Measurements from ENCODE around the gene RPL28.
A peak's percentile ranks its signal among the peaks of the same experiment; 100 is the strongest.

Gene RPL28

DNA sequence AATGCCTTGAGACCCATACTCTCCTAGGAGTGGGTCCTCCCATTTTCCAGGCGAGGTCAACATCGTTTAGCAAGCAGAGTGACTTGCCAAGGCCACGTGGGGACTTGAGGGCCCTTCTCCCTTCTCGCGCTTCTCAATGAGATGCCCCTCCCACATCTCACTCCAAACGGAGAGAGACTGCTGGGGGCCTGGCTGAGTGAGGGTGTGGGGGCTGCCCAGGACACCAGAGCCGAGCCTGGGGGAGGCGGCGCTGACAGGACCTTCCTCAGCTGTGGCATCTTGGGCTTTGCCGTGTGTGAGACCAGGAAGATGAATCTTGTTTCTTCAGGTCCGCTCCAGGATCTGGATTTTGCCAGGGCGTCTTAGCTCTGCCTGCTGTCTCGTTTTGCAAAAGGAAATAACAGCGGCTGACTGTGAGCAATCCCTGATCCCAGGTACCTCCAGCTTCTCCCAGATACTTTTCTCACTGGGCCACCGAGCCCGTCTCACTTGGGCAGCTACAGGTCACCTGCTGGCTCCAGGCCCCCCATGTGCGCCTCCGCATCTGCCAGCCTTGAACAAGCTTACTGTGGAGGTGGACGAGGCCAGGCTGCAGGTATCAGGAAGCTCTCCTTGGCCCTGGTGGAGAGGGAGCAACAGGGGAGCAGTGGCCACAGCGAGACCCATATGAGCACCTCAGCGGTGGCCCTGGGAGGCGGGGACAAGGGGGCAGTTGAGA lies 37.3 kb upstream of the RPL28 start:
- DNase-seq (no peak), ATAC-seq (no peak)
- Mint-ChIP-seq H3K27ac (no peak overlapping the region), H3K27me3 (peaks cover 27% of the 10 kb centered on the region), H3K4me3 (no peak overlapping the region), H3K4me1 (peaks cover 31% of the 10 kb centered on the region), H3K9me3 (no peaks in the 10 kb centered on the region)

DNA sequence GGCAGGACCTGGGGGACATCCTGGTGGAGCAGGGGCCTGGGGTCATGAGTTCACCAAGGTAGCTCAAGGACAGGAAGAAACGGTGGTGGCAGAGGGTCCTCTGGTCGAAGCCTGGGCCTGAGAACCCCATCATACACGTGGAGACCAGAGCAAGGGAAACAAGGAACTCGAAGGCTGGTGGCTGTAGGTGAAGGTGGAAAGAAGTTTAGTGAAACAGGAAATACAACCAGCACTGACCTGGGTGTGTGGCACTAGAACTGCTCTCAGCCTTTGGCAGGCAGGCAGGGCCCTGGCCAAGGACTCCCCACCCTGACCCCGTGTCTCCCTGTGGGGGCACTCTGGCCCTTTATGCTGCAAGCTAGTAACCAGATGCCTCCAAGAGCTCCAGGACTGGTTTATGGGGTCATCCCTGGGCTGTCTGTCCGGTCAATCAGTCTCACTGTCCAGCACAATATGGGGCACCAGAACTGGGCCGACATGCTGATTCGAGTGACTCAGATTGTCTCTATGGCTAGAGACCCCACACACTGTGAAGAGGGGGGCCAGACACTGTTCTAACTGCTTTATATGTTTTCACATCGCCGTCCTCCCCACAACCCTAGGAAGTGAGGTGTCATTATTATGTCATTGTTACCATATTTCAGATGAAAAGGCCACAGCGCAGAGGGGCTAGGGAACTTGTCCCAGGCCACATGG lies 35.0 kb upstream of the RPL28 start:
- no peaks in the 10 kb centered on the region for H3K9me3 Mint-ChIP-seq
- no peak for DNase-seq
- H3K4me3 Mint-ChIP-seq: no peak overlapping the region
- peaks cover 44% of the 10 kb centered on the region for H3K27me3 Mint-ChIP-seq
- H3K4me1 Mint-ChIP-seq: peaks cover 39% of the 10 kb centered on the region
- no peak overlapping the region for H3K27ac Mint-ChIP-seq
- ATAC-seq: no peak

DNA sequence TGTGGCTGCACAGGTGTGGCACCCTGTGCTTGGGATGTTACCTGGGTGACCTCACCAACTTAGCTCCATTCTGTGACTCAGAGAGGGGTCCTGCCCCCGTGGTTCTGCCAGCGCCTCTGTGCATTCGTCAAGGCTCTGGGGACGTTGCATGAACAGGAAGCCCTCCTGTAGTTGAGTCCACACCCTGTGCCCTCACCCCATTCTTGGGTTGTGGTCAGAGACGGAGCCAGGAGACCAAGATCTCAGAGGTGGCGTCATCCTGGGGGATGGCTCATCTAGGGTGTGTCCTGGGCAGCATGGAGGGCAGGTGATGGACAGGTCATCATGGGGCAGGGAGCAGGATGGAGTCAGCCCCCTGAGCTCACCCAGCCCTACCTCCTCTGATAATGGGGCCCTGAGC lies 33.7 kb upstream of the RPL28 start:
- Mint-ChIP-seq H3K27ac (no peak overlapping the region), H3K4me1 (peaks cover 39% of the 10 kb centered on the region), H3K9me3 (no peaks in the 10 kb centered on the region), H3K4me3 (no peak overlapping the region), H3K27me3 (peaks cover 56% of the 10 kb centered on the region)
- ATAC-seq: no peak
- DNase-seq: no peak

DNA sequence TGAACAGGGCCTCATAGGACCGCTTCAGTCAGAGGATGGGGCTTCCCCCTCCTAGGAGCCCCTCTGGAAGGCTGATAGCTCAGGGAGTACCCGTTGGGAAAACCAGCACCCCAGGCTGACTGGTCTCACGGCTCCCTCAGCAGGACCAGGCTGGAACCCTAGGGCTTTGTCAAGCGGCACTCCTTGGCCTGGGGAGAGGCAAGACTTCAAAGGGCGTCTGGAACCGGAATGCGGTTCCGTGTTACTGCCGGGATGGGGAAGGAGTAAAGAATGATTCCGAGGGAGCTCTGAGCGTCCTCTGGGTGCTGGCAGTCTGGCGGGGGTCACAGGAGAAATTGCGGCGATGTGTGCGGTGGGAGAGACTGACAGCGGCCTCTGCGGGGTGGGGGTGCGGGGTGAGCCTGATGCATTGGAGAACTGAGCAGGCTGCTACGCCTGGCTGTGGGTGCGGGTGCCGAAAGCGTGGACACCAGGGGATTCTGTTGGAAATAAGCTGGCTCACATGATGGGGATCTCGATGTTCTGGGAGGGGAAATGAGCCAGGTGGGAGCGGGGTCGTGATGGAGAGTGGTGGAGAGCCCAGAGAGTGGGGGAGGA lies 33.1 kb upstream of the RPL28 start:
- Mint-ChIP-seq H3K27ac (peak overlapping the region in 1 of 2 donors; percentile 74), H3K4me3 (peak overlapping the region; percentile 75 to 84), H3K4me1 (peaks cover 39% of the 10 kb centered on the region), H3K27me3 (peaks cover 62% of the 10 kb centered on the region), H3K9me3 (no peaks in the 10 kb centered on the region)
- ATAC-seq: no peak
- DNase-seq: no peak

DNA sequence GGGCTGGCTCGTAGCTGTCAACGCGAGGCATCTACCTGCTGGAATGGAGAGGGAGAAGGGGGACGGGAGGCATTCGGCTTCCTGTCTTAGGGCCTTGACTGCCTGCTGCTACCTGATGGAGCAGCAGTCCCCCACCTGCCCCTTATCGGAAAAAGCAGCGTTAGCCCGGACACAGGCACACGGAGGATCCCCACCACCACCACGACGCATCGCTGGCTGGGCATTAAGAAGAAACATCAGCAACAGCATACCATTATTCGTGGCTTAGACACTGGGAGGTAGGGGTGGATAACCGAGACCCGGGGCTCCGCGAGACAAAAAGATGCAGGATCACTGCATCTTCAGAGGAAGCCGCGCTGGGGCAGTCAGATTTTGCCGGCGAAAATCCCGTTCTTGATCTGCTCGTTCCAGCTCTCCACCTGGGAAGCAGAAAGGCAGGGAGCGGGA lies 32.4 kb upstream of the RPL28 start:
- H3K4me3 Mint-ChIP-seq: peak overlapping the region; percentile 75 to 84
- H3K9me3 Mint-ChIP-seq: no peaks in the 10 kb centered on the region
- peaks cover 39% of the 10 kb centered on the region for H3K4me1 Mint-ChIP-seq
- ATAC-seq: peak; percentile 16
- peak overlapping the region in 1 of 2 donors; percentile 10 for H3K27ac Mint-ChIP-seq
- no peak for DNase-seq
- peaks cover 63% of the 10 kb centered on the region for H3K27me3 Mint-ChIP-seq

DNA sequence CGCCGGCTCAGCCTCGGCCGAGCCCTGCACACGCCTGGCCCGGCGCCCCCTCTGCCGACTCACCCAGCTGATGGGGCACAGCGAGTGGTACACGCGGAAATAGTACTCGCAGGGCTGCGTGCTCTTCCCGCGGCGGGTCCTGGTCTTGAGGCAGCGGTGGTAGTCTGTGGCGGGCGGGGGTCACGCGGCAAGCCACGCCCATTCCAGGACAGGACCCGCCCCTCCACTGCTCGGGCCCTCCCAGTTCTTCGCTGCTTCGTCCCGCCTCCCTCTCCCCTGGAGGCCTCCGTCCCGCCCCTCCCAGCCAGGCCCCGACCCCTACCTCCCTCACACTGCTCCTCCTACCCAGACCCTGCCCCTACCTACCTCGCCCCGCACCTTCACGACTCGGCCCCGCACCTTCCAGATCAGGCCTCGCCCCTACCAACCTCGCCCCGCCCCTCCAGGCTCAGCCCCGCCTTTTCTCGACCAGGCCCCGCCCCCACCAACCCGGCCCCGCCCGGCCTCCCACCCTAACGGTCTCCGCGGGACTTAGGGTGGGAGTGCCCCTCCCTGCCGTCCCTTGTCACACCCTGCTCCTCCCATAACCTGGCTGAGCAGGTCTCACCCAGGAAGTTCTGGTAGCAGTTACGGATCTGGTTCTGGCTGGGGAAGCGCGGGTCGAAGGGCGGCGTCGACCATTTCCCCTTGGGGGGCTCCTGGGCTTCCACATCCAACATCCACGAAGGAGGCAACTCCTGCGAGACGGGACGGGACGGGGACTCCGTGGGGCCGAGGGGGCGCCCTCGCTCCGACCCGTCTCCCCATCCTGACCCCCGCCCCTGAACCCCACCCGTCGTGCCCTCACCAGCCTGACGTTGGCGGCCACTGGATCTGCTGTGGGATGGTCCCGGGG lies 31.7 kb upstream of the RPL28 start:
- DNase-seq (peak; percentile 40 to 60), ATAC-seq (peak; percentile 67)
- H3K4me3 Mint-ChIP-seq: peak overlapping the region; percentile 75 to 84
- no peaks in the 10 kb centered on the region for H3K9me3 Mint-ChIP-seq
- peaks cover 39% of the 10 kb centered on the region for H3K4me1 Mint-ChIP-seq
- peaks cover 63% of the 10 kb centered on the region for H3K27me3 Mint-ChIP-seq
- peak overlapping the region in 1 of 2 donors; percentile 22 for H3K27ac Mint-ChIP-seq

DNA sequence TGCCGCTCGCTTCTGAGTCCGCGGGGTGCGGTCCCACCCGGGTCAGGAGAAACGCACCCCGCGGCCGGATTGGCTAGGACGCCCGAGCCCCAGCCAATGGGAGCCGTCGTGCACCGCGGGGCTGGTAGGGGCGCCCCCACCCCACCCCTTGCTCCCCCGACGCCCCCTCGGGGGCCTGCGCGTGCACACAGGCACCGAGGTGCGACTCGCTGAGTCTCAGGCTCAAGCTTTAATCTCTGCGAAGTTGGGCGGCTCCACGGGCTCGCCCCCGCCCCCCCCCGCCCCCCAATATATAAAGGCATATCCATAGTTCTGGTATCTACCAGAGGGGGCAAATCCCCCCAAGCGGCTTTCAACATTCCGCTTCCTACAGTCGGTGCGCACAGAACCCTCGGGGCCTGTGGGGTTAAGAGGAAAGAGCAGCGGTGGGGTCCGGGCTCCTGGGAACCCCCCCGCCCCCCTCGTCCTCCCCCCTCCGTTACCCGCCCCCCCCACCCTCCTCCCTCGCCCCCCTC lies 31.0 kb upstream of the RPL28 start, which contains the start of gene COX6B2:
TSS of gene COX6B2 (minus strand) at position 22 of the 515 bp plus-strand sequence. CDS start 198 bp downstream, outside the sequence.
- ATAC-seq: no peak
- peaks cover 39% of the 10 kb centered on the region for H3K4me1 Mint-ChIP-seq
- DNase-seq: no peak
- H3K9me3 Mint-ChIP-seq: no peaks in the 10 kb centered on the region
- peak within 1 kb of the TSS in 1 of 2 donors; percentile 22 for H3K27ac Mint-ChIP-seq
- H3K4me3 Mint-ChIP-seq: peak within 1 kb of the TSS; percentile 75 to 84
- peaks cover 63% of the 10 kb centered on the region for H3K27me3 Mint-ChIP-seq

DNA sequence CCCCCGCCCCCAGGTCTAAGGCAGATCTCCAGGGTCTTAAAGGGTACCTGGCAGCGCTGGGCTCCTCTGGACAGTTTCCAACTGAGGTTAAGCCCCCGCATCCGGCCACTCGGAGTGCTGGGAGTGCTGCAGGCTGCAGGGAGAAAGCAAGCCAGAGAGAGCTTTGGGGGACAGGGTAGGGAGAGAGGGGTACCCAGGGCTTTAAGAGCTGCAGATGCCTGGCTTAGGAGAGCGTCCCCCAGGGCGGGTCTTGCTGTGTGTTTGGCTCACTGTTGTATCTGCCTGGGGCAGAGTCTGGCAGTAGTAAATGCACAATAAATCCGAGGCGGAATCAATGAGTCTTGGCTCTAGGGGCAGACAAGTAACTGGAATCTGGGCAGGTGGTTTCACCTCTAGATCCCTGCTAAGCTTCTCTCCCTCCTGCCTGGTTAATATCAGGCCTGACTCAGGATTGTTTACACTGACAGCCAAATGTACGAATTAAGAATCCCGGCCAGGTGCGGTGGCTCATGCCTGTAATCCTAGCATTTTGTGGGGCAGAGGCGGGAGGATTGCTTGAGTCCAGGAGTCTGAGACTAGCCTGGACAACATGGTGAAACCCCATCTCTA lies 30.4 kb upstream of the RPL28 start:
- ATAC-seq (no peak), DNase-seq (no peak)
- Mint-ChIP-seq H3K9me3 (no peaks in the 10 kb centered on the region), H3K27me3 (peaks cover 63% of the 10 kb centered on the region), H3K4me3 (no peak overlapping the region), H3K27ac (no peak overlapping the region), H3K4me1 (peaks cover 39% of the 10 kb centered on the region)

DNA sequence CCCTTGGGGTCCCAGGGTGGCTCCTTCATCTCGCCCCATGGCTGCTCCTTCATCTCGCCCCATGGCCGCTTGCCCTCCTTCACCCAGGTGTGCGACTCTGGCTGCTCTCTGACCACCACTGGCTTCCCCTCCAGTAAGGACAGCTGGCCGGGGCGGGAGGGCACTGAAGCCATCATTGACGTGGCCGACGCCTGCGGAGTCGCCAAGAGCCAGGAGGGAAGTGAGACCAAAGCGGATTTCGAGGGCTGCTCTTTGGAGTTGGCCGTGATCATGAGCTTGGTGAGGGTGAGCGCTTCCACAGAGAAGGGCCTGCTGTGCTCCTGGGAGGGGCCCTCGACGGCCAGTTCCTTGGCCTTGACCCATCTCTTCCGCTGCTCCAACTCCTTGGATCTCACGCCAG lies 27.2 kb upstream of the RPL28 start:
- Mint-ChIP-seq H3K4me3 (no peak overlapping the region), H3K27ac (no peak overlapping the region), H3K9me3 (no peaks in the 10 kb centered on the region), H3K27me3 (peaks cover 36% of the 10 kb centered on the region), H3K4me1 (peaks cover 14% of the 10 kb centered on the region)
- ATAC-seq (no peak), DNase-seq (no peak)

DNA sequence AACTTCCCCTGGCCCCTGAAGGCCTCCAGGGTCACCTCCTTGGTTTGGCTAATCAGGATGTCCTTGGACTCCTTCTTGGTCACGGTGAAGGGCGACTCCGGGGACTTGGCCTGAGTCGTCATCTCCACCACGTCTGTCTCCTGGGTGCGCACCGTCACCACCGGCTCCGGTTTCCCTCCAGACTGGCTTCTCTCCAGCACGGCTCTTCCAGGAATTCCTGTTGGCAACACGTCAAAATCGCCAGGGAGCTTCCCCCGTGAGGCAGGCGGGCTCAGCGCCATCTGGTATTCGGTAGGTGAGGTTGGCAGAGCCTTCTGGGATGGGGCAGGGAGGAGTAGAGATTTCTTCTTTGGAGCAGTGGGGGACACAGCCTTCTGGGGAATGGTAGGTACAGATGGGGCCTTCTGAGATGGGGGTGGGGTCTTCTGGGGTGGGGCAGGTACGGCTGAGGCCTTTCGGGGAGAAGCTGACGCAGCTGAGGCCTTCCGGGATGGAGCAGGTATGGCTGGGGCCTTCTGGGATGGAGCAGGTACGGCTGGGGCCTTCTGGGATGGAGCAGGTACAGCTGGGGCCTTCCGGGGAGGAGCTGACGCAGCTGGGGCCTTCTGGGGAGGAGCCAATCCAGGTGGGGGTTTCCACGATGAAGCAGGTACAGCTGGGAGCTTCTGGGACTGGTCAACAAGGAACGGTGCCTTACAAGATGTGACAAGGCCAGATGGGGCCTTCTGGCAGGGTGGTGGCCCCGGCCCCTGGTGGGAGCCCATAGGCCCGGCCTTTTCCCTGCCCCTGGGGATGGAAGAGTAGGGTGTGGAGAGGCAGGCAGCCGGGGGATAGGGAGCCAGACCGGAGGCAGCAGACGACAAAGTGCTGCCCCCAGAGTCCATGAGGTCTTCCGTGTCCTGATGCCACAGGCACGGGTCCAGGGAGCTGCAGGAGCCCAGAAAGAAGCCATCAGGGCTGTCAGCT lies 26.5 kb upstream of the RPL28 start:
- Mint-ChIP-seq H3K4me3 (no peak overlapping the region), H3K27ac (no peak overlapping the region), H3K4me1 (peaks cover 6% of the 10 kb centered on the region), H3K9me3 (no peaks in the 10 kb centered on the region), H3K27me3 (peaks cover 28% of the 10 kb centered on the region)
- no peak for ATAC-seq
- no peak for DNase-seq

DNA sequence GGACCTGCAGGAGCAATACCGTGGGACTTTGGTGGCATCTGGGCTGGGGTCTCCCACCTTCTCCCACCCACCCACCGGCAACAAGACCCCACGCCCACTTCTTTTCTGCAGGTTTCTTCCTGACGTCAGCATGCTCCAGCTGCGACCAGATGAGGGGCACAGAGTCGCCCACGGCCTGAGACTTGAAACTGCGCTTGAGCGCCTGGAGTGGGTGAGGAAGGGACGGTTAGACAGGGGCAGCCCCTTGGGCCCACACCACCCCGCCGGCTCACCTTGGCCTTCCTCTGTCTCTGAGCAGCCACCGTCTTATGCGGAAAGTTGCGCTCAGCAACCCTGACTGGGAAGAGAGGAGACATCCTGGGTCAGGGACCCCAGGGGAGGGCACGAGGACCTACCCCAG lies 24.8 kb upstream of the RPL28 start:
- H3K4me3 Mint-ChIP-seq: no peak overlapping the region
- no peaks in the 10 kb centered on the region for H3K9me3 Mint-ChIP-seq
- H3K27ac Mint-ChIP-seq: no peak overlapping the region
- no peak for ATAC-seq
- no peak for DNase-seq
- no peaks in the 10 kb centered on the region for H3K4me1 Mint-ChIP-seq
- peaks cover 17% of the 10 kb centered on the region for H3K27me3 Mint-ChIP-seq

DNA sequence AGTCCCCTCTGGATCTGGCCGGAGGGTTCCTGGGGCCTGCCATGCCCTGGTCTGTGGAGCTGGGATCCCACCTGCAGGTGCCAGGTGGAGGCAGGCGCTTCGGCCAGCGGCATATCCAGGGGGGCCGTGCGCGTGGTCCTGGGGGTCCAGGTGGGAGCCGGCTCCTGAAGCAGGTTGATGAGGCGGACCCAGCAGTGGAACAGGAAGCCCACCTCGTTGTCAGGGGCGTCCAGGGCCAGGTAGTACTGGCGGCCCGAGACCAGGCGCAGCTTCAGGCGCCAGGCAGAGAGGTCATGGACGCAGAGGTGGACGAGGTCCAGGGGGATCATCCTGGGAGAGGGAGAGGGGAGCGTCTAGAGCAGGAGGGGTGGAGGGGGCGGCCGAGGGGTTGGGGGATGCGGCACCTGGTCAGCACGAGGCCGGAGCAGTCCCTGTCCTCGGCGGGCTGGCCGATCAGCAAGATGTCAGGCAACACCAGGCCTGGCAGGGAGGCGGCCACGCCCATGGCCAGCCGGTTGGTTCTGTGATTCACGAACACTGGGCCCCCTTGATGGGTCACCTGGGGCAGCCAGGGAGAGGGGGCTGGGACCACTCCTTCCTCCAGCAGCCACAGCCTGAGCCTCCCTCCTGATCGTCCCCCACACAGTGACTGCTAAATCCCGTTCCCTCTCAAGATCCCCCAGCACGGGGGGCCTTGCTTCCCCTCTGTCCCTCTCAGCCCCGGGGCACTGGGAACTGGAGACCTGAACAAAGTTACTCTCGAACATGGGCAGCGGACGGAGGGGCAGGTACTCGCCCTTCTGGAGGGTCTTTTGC lies 23.4 kb upstream of the RPL28 start:
- H3K4me3 Mint-ChIP-seq: no peak overlapping the region
- no peaks in the 10 kb centered on the region for H3K4me1 Mint-ChIP-seq
- no peaks in the 10 kb centered on the region for H3K9me3 Mint-ChIP-seq
- ATAC-seq (no peak), DNase-seq (no peak)
- peaks cover 15% of the 10 kb centered on the region for H3K27me3 Mint-ChIP-seq
- H3K27ac Mint-ChIP-seq: no peak overlapping the region

DNA sequence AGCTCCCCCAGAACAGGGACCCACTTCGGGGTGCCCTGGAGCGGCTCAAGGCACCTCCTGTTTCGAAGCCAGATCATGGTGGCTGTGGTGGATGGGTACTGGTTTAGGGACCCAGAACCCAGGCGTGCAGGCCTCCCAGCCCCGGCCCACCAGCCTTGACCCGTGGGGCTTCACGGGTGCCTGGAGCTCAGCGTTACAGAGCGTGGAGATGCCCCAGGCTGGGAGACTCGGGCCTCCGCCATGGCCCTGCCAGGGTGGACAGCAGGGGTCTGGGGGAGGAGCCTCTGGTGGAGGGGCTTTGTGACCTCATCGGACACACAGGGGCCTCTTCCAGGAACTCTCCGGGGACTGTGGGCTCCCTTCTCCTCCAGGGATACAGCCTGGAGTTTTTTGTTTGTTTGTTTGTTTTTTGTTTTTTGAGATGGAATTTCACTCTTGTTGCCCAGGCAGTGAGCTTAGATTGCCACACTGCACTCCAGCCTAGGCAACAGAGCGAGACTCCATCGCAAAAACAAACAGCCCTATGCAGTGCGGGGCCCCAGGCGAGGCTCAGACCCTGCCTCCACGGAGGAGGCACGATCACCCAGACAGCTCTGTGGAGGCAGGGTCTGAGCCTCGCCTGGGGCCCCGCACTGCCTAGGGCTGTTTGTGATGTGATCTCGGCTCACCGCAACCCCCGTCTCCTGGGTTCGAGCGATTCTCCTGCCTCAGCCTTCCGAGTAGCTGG lies 22.6 kb upstream of the RPL28 start, which contains the start of gene GARIN5B:
TSS of gene GARIN5B (minus strand) at position 271 of the 727 bp plus-strand sequence. CDS start at position 77, 194 bp downstream.
- Mint-ChIP-seq H3K9me3 (no peaks in the 10 kb centered on the region), H3K27ac (no peak within 1 kb of the TSS), H3K27me3 (peaks cover 19% of the 10 kb centered on the region), H3K4me3 (no peak within 1 kb of the TSS), H3K4me1 (no peaks in the 10 kb centered on the region)
- ATAC-seq (no peak), DNase-seq (no peak)
